OCI-LY7 (cell line): ENCODE results near the gene OSBPL6. TPM values are rescaled to one million over a fixed set of nuclear protein-coding genes. Genes with fewer than 3 reads are reported as not detected.
"Not testable (repeated sequence)": the region's sequence is repeated elsewhere in the genome, so short reads cannot be mapped to it uniquely, and the experiment has no call there.

ENCODE experiments used
- BruUV-seq: library from RNA; stranded (reverse); fragments of 400-500 nt; replicated peaks from 2 replicates; lab custom pipeline; 2021; lab: Mats Ljungman, UMichigan
- CTCF ChIA-PET: fragments of 300-600 bp; sonication (Branson Sonifier 250); formaldehyde crosslinking; loops from one replicate; lab custom pipeline; 2022; ENCODE audit warnings: antibody characterized with exemption; ENCODE audit not compliant: unreplicated experiment; lab: Charles Lee
- POLR2A ChIA-PET: fragments of 300-600 bp; sonication (Branson Sonifier 250); formaldehyde crosslinking; loops from one replicate; lab custom pipeline; 2022; ENCODE audit warnings: antibody characterized with exemption; lab: Charles Lee
- DNase-seq: peaks from one replicate; pipeline ENCODE4 v3.0.0-alpha.2; 2015; ENCODE audit warnings: low spot score
- H2AFZ ChIP-seq: fragments of 200-600 bp; sonication (generic), shearing (Covaris generic); 2 replicates; pipeline ENCODE4 v1.6.1; 2014; ENCODE audit warnings: mild to moderate bottlenecking, antibody characterized with exemption, low read length, moderate library complexity
- H3K27ac ChIP-seq: fragments of 200-600 bp; sonication (generic); 2 replicates; pipeline ENCODE4 v1.5.1; 2014; ENCODE audit warnings: mixed run types, low read depth, mild to moderate bottlenecking, moderate library complexity, low read length, inconsistent platforms; ENCODE audit not compliant: poor library complexity, severe bottlenecking
- H3K36me3 ChIP-seq: fragments of 200-600 bp; sonication (generic); 2 replicates; pipeline ENCODE4 v1.6.1; 2014; ENCODE audit warnings: mild to moderate bottlenecking, antibody characterized with exemption, low read length, moderate library complexity, mixed read lengths; ENCODE audit not compliant: insufficient read depth
- H3K4me1 ChIP-seq: fragments of 200-600 bp; sonication (generic); 2 replicates; pipeline ENCODE4 v1.5.1; 2014; ENCODE audit warnings: mild to moderate bottlenecking, low read length; ENCODE audit not compliant: insufficient read depth, poor library complexity, severe bottlenecking
- H3K4me2 ChIP-seq: fragments of 200-600 bp; sonication (generic); 2 replicates; pipeline ENCODE4 v1.6.1; 2014; ENCODE audit warnings: mild to moderate bottlenecking, low read length
- H3K4me3 ChIP-seq: fragments of 200-600 bp; sonication (generic); 2 replicates; pipeline ENCODE4 v1.5.1; 2014; ENCODE audit warnings: mild to moderate bottlenecking, low read depth, low read length; ENCODE audit not compliant: poor library complexity, severe bottlenecking
- H3K79me2 ChIP-seq: fragments of 200-600 bp; sonication (generic); 2 replicates; pipeline ENCODE4 v1.6.1; 2016; ENCODE audit warnings: low read depth, mild to moderate bottlenecking, low read length, moderate library complexity, mixed read lengths; ENCODE audit not compliant: insufficient read depth
- H3K9me2 ChIP-seq: fragments of 200-600 bp; sonication (generic); 2 replicates; pipeline ENCODE4 v1.6.1; 2016; ENCODE audit warnings: mild to moderate bottlenecking, low read length, mixed read lengths; ENCODE audit not compliant: insufficient read depth
- H3K9me3 ChIP-seq: fragments of 200-600 bp; sonication (generic); 2 replicates; pipeline ENCODE4 v1.6.1; 2014; ENCODE audit warnings: mild to moderate bottlenecking, mixed run types, low read length, mixed read lengths
- H4K20me1 ChIP-seq: fragments of 200-600 bp; sonication (generic); 2 replicates; pipeline ENCODE4 v1.6.1; 2014; ENCODE audit warnings: mild to moderate bottlenecking, antibody characterized with exemption, low read length, moderate library complexity, mixed read lengths; ENCODE audit not compliant: insufficient read depth
- EZH2phosphoT487 ChIP-seq: fragments of 200-600 bp; sonication (generic); IDR thresholded peaks from 2 replicates; pipeline ENCODE4 v1.6.1; 2018; ENCODE audit warnings: low read depth, borderline replicate concordance, mild to moderate bottlenecking, mixed run types, antibody characterized with exemption, low read length, moderate library complexity, mixed read lengths
- intact Hi-C: fragments of 100-400 bp; cut with micrococcal nuclease; formaldehyde crosslinking; loops from one replicate; pipeline ENCODE4 v1.10.0; 2022; ENCODE audit not compliant: unreplicated experiment
- total RNA-seq, 2 experiments: library from RNA; depleted of rRNA in 1 of 2; stranded (reverse); fragments of >200 nt in 1 of 2; shearing (Covaris generic) in 1 of 2; gene quantifications; 2 replicates each; pipeline ENCODE4 v1.2.3, GENCODE V29; 2014 to 2022
- TF ChIP-seq, protein P1 (sequence below): fragments of 200-600 bp; sonication (generic); conservative IDR thresholded peaks from 2 replicates; pipeline ENCODE4 v1.5.1; 2014; ENCODE audit warnings: mild to moderate bottlenecking, antibody characterized with exemption, low read length, moderate library complexity, mixed read lengths

Gene OSBPL6
- total RNA-seq, 2 experiments from 2014 or later = not detected

DNA sequence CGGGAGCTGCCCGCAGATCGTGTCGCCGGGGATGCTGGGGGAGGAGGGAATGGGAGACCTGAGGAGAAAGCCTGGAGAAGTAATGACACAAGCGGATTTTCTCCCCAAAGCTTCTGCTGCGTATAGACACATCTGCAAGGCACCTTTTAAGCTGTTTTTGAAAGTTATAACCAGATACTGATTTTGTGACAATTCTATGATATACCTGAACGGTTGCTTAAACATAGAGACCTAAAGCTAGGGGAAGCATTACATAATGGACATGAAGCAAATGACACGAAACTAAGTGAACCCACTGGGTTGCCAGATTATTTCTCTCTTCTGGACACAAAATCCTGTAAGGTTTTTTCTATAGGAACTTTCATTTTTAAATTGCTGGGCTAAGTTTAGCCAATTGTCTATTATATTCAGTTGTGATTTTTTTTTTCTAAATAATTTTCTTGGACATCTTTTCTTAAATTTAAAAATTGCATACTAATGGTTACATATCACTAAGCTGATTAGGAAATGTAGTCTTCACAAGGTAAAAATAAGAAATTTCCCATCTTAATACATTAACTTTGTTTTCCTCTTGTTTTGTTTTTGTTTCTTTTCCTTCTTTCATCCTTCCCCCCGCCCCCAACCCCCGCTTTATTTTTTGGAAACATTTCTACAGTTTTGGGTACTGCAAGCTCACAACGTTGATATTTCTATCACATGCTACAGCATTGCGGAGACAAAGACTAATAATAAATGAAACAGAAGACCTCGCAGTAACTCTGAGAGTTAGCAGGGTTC is 1.3 kb downstream of the OSBPL6 start:
- H3K9me3 ChIP-seq = no peaks in the 10 kb centered on the region
- no peaks in the 10 kb centered on the region for H3K79me2 ChIP-seq
- no peak overlapping the region; the same call in 1 of the 2 replicates for H2AFZ ChIP-seq
- H3K4me1 ChIP-seq = peaks cover 9% of the 10 kb centered on the region
- intact Hi-C loops = no loop called here
- POLR2A ChIA-PET = interaction anchor here (0.6 to 0.7 kb wide), 2 partner anchors 233 to 1597 kb away, joined by 4 to 7 read pairs; no protein-coding TSS in a partner anchor
- peak overlapping the region; percentile 63 for H3K4me3 ChIP-seq
- TF ChIP-seq EZH2phosphoT487 = no peak; the same call in 1 of the 2 replicates
- TF ChIP-seq, protein P1, sequence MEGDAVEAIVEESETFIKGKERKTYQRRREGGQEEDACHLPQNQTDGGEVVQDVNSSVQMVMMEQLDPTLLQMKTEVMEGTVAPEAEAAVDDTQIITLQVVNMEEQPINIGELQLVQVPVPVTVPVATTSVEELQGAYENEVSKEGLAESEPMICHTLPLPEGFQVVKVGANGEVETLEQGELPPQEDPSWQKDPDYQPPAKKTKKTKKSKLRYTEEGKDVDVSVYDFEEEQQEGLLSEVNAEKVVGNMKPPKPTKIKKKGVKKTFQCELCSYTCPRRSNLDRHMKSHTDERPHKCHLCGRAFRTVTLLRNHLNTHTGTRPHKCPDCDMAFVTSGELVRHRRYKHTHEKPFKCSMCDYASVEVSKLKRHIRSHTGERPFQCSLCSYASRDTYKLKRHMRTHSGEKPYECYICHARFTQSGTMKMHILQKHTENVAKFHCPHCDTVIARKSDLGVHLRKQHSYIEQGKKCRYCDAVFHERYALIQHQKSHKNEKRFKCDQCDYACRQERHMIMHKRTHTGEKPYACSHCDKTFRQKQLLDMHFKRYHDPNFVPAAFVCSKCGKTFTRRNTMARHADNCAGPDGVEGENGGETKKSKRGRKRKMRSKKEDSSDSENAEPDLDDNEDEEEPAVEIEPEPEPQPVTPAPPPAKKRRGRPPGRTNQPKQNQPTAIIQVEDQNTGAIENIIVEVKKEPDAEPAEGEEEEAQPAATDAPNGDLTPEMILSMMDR = no peak
- no peaks in the 10 kb centered on the region for H4K20me1 ChIP-seq
- H3K4me2 ChIP-seq = peak overlapping the region; percentile 65
- BruUV-seq = no TSS peak
- H3K27ac ChIP-seq = no peak overlapping the region
- H3K9me2 ChIP-seq = no peaks in the 10 kb centered on the region
- no peaks in the 10 kb centered on the region for H3K36me3 ChIP-seq
- DNase-seq = no peak
- CTCF ChIA-PET = no interaction called here

DNA sequence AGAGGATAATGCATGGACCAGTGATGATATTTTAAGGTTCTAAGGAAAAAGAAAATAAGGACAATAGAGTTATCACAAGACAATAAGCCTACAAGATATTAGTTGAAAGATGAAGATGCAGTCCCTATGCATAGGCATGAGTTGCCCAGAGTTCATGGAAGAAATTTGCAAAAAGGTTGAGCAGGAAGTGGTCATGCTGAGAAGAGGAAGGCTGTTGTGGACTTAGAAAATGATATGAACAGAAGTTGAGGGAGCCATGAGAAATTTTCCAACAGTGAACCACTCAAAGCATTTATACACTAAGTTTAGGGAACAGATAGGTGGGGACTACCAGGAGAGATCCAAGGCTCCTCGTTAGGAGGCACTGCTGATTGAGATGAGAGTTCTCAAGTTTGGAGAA is 3.5 kb downstream of the OSBPL6 start:
- BruUV-seq = no TSS peak
- Histone ChIP-seq H3K27ac (no peak overlapping the region), H4K20me1 (no peaks in the 10 kb centered on the region), H3K9me2 (no peaks in the 10 kb centered on the region), H3K4me2 (no peak overlapping the region), H3K4me3 (no peak overlapping the region), H3K4me1 (peaks cover 9% of the 10 kb centered on the region), H2AFZ (no peak overlapping the region), H3K36me3 (no peaks in the 10 kb centered on the region), H3K9me3 (no peaks in the 10 kb centered on the region), H3K79me2 (no peaks in the 10 kb centered on the region)
- CTCF ChIA-PET = no interaction called here
- TF ChIP-seq, protein P1 = no peak
- no peak for TF ChIP-seq EZH2phosphoT487
- POLR2A ChIA-PET = no interaction called here
- no peak for DNase-seq
- intact Hi-C loops = no loop called here

DNA sequence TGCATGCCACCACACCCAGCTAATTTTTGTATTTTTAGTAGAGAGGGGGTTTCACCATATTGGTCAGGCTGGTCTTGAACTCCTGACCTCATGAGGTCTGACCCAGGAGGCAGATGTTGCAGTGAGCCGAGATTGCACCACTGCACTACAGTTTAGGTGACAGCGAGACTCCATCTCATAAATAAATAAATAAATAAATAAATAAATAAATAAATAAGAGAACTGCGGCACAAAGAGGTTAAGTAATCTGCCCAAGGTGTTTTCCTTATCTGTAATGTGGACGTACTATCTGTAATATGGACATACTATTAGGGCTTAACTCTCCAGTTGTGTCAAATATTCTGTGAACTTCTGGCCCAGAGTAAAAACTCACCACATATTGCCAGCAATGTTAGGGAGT is 4.1 kb downstream of the OSBPL6 start:
- CTCF ChIA-PET, H4K20me1 ChIP-seq, H3K9me2 ChIP-seq, H3K36me3 ChIP-seq, BruUV-seq, H3K27ac ChIP-seq, H2AFZ ChIP-seq, intact Hi-C loops, H3K79me2 ChIP-seq, H3K4me3 ChIP-seq, POLR2A ChIA-PET, H3K4me2 ChIP-seq, DNase-seq, H3K4me1 ChIP-seq, H3K9me3 ChIP-seq: not testable (repeated sequence)
